Activated T-cell treated with anti-CD3 and anti-CD28 coated beads for 48 hours (primary cell): ENCODE results near the gene EPHA4.

Experiments
- DNase-seq: peaks from one replicate; pipeline ENCODE4 v3.0.0-alpha.2; 2020; ENCODE audit warnings: low read depth

The EPHA4 gene

DNA sequence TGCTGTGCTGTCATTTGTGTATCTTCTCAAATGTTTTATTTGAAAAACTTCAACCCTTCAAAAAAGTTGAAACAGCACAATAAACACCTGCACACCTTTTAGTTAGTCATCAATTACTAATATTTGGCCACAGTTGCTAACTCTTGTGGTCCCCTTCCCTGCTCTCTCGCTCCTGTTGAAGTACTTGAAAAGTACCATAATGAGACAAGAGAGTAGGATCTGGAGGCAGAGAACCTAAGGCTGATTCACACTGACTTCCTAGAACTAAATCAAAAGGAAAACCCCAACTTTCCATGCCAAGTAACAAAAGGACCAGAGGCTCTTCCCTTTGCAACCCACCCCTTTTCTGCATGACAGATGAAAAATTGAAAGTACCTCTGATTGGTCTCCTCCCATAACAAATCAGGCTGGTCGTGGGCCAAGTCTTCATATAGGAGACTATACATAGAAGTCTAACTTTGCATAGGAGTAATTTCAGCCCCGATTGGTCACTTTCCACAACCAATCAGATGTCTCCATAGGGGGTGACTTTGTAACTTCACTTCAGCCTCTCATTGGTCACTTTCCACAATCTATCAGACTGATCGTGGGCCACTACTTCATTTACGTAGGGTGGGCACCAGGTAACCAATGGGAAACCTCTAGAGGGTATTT is 179.7 kb downstream of the EPHA4 start:
- no peak for DNase-seq

DNA sequence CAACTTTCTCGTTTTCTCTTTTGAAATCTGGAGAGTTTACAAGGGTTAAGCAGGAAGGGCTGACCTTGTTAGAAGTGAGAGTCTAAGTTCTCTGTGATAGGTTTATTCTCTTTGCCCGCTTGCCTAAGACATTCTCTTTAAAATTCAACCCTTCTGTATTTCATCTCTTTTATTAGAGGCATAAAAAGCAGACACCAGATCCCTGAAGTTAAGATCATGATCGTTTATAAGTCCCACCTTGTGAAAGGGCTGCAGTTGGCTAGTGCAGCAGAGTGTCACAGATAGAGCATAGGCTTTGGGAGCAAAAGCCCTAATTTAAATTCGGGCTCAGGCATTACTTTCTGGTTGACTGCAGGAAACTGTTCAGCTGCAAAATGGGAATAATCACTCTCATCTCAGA is 181.2 kb downstream of the EPHA4 start:
- no peak for DNase-seq

GRCh38 chr2:221389904-221390303 is 182.2 kb downstream of the EPHA4 start:
- no peak for DNase-seq

- DNase-seq: no peak
Observed at GRCh38 chr2:221389421-221389820, 182.7 kb downstream of the EPHA4 start.

- DNase-seq: no peak
Observed at GRCh38 chr2:221388891-221389290, 183.2 kb downstream of the EPHA4 start.

DNA sequence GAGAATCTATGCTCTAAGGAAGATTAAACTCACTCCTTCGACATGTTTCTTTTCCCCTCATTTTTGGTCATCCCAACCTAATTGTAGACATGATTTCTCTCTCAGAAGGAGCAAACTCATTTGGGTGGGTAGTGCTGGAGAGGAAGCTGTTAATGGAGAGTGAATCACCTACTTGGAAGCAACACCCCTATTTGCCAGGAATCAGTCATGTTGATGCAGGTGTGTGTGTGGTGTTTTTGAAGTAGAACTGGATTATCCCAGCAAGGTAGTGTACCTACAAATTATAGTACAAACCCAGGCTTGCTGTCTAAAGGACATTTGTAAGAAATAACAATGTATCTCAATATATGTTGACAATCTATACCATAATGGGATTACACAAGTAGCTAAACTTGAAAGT is 186.4 kb downstream of the EPHA4 start:
- no peak for DNase-seq

DNA sequence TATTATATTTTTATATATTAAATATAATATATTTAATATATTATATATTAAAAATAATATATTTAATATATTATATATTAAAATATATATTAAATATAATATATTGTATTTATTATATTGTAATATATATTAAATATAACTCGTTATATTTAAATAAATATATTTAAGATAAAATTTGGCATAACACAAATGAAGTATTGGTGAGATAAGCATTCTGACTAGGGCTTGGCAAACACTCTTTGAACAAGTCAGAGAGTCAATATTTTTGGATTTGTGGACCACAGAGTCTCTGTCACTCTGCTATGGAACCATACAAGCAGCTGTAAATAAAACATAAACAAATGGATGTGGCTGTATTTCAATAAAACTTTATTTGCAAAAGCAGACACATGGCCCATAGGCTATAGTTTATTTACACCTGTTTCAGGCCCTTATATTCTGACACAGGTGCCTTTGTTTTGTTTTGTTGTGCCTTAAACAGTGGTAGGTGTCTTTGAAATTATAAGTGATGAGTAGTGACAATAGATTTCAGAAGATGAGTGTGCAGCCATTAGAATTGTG is 190.1 kb downstream of the EPHA4 start:
- no peak for DNase-seq

GRCh38 chr2:221380686-221381085 is 191.4 kb downstream of the EPHA4 start:
- DNase-seq: no peak

DNA sequence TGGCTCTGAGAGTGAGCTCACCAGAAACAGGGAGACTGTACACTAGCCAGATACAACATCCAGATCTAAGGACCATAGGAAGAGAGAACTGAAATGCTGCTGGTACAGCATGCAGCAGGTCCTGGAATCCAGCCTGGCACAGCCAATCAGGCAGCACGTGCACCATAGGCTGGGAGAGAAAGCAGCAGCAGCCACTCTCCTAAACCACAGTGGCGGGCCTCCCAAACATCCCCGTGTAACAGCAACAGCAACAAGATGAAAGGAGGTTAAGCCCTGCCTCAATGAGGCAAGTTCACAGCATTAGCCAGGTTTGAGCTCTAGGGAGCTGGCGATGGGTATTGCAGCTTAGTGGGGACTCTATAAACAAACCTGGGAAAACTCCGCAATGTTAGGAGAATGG is 192.0 kb downstream of the EPHA4 start:
- no peak for DNase-seq

DNA sequence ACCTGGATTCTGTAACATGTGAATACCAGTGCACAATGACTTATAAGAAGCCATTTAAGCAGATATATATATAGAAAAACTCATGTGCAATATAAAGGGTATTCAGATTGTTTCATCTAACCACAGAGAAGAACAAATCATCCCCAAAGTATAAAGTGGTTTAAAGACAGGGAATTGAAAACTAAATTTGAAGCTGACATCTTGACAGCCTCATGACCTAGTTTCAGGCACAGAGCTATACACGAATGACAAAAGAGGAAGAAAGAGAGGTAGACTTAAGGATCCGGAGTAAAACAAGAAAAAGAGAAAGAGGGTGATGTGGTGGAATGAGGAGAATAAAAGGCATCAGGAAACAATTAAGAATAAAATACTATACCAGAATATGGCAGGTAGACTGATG is 194.5 kb downstream of the EPHA4 start:
- DNase-seq: no peak

GRCh38 chr2:221377066-221377465 is 195.0 kb downstream of the EPHA4 start:
- DNase-seq: no peak

- DNase-seq: no peak
Observed at GRCh38 chr2:221374234-221374633, 197.9 kb downstream of the EPHA4 start.

DNA sequence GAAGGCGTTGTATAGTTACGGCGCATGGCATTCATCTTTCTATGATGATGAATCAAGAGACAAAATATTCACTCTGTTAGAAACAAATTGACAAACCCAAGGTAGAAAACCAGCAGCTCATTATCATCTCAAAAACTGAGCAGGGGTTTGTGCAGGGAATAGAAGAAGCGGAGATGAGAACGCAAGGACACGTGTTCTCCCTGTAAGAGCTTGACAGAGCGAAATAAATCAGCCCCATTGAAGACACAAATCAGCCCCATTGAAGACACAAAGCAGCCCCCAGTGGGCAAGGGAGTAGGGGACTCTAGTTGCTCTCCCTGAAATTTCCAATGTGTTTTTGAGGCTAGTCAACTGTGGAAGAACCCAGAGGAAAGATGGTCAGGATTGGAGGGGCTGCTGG is 199.2 kb downstream of the EPHA4 start:
- DNase-seq: no peak

GRCh38 chr2:221372159-221372884 is 199.8 kb downstream of the EPHA4 start:
- DNase-seq: no peak

DNA sequence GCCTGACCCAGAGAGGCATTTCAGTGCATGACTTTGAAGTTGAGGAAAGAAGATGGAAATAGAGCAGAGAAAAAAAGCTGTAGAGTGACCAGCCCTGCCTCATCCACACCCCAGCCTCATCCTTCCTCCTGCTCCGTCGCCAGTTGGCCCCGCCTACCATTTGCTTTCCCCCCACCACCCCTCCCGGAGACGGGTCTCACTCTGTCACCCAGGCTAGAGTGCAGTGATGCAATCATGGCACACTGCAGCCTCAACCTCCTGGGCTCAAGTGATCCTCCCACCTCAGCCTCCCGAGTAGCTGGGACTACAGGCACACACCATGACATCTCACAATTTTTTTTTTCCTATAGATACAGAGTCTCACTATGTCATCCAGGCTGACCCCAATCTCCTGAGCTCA is 200.8 kb downstream of the EPHA4 start:
- no peak for DNase-seq

DNA sequence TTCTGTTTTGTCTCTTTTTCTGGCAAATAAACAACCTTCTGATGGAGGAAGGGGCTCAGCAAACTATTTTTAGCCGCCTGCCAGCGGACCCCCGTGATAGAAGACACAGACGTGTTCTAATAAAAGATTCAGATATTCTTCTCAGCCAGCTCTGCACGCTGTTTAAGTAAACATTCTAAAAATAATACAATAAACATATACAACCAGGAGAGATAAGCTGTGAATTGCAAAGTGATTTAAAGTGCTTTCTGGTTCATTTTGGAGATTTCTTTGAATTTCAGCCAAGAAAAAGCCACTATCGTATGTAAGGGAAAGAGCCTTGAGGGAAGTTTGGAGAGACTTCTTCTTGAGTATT is 201.3 kb downstream of the EPHA4 start:
- DNase-seq: no peak

DNA sequence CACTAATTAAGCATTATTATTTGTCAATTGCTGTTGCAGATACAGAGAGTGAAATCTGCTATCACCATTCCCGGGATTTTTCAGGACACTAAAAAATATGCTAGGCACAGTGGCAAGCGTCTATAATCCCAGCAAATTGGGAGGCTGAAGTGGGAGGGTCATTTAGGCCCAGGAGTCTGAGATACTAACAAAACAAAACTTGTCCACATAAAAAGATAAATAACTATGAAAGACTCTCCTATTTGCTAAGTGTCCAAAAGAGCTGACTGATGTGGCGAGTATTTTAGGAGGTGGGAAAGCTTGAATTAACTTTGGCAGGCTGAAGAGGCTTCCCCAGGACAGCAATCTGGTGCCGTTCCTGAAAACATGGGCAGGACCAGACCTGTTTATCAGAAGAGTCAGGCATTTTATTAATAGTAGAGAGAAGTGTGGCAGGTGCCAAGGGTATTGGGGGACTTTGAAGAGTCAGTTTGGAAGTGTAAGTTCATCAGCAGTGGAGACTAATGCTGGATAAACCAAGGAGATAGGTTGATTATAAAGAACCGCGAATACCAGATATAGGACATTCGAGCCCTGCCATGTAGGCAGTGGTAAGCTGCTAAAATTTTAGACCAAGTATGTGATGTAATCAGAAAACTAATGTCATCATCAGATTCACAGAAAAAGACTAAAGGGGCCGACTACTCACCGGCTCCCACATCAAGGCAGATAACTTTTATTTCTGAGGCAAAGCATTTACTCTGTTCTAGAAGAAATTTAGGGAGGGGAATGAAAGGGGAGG is 201.8 kb downstream of the EPHA4 start:
- no peak for DNase-seq
